ENCODE results near the gene NGB.

- TF ChIP-seq POLR2AphosphoS5 (IDR thresholded peaks at IDR 0.05; ENCODE audit: low read depth) (no peak), CTCF (IDR thresholded peaks at IDR 0.05; ENCODE audit: insufficient read depth, low read length) (no peak)
Observed at GRCh38 chr14:77219591-77219990, 51.4 kb downstream of the NGB start.
